ENCODE measurements around the gene FAIM. TPM values are rescaled to one million over a fixed set of nuclear protein-coding genes. Genes with fewer than 3 reads are reported as not detected.

Gene FAIM
- total RNA-seq, 1 experiment from 2014 or later, result 11.0 TPM

DNA sequence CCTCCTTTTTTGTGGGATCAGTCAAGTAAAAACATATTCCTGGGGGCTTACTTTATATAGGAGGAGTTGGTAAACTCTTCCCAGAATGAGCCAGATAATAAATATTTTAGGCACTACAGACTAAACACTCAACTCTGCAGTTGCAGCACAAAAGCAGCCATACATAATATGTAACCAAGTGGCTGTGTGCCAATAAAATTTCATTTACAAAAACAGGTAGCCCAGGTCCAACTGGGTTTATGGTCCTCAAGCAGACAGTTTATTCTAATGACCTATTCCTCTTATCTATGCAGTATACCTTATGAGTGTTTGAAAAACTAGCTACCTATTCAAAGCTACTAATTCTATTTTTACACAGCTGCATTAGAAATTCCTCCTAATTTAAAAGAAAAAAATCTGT is 61.8 kb downstream of the FAIM start:
- Histone ChIP-seq H3K56ac (ENCODE audit: insufficient read length, low read depth, low read length) (no peak overlapping the region), H3T11ph (ENCODE audit: low read length) (no peak overlapping the region), H2AK5ac (ENCODE audit: insufficient read length, low read length) (no peak overlapping the region), H3K4me1 (ENCODE audit: insufficient read depth, low read length) (0 out of 2 replicates have a peak, but pooled peaks cover 3% of the 10 kb centered on the region), H2BK120ac (ENCODE audit: low read depth, low read length, poor library complexity, severe bottlenecking) (no peak overlapping the region), H3K4ac (ENCODE audit: low read depth, low read length) (no peak overlapping the region), H3K79me2 (ENCODE audit: insufficient read depth, low read length) (no peaks in the 10 kb centered on the region; the same call in 1 of the 2 replicates), H3K27me3 (ENCODE audit: insufficient read depth, low read length) (no peaks in the 10 kb centered on the region), H3K23me2 (ENCODE audit: insufficient read length, low read depth, low read length, poor library complexity, severe bottlenecking) (no peaks in the 10 kb centered on the region), H3K18ac (ENCODE audit: insufficient read length, low read depth, low read length) (no peak overlapping the region), H2BK12ac (ENCODE audit: insufficient read length, low read depth, low read length) (no peak overlapping the region), H4K8ac (replicated peaks; ENCODE audit: insufficient read length, low read depth, low read length) (no peak overlapping the region), H2BK5ac (ENCODE audit: insufficient read length, low read length) (no peak overlapping the region), H2BK15ac (ENCODE audit: low read depth, low read length) (no peak overlapping the region), H4K91ac (ENCODE audit: insufficient read length, low read depth, low read length) (no peak overlapping the region), H3K27ac (ENCODE audit: insufficient read length, low read depth, low read length) (no peak overlapping the region), H3K4me2 (ENCODE audit: insufficient read depth, insufficient read length, low read length) (no peak overlapping the region), H4K20me1 (ENCODE audit: control insufficient read depth, insufficient read depth, insufficient read length) (no peaks in the 10 kb centered on the region), H3K9ac (ENCODE audit: extremely low read depth, insufficient read length, low read length) (no peak overlapping the region), H2BK20ac (ENCODE audit: low read depth, low read length, poor library complexity, severe bottlenecking) (no peak overlapping the region), H4K5ac (ENCODE audit: insufficient read length, low read depth, low read length) (no peak overlapping the region), H3K9me3 (ENCODE audit: control insufficient read depth, low read depth, low read length) (no peaks in the 10 kb centered on the region), H2AFZ (ENCODE audit: low read length) (no peak overlapping the region), H3K14ac (ENCODE audit: insufficient read depth, low read length) (no peak overlapping the region), H3K79me1 (ENCODE audit: insufficient read depth, low read depth, low read length, poor library complexity, severe bottlenecking) (peaks cover 2% of the 10 kb centered on the region), H3K23ac (ENCODE audit: insufficient read length, low read depth, low read length) (no peak overlapping the region)
- Mint-ChIP-seq H3K27ac (no peak overlapping the region), H3K36me3 (ENCODE audit: insufficient read depth in 1 of 3, low read depth in 3 of 3) (peaks cover 15 to 31% (median 27%) of the 10 kb centered on the region in 3 experiments), H3K9me3 (peaks cover 5 to 7% of the 10 kb centered on the region in 2 experiments; a peak in 3 of 5 replicates), H3K27me3 (ENCODE audit: low read depth) (no peaks in the 10 kb centered on the region), H3K4me1 (peaks cover 12 to 14% of the 10 kb centered on the region in 2 experiments), H3K4me3 (no peak overlapping the region)
- no peak for DNase-seq
- TF ChIP-seq, protein P1, sequence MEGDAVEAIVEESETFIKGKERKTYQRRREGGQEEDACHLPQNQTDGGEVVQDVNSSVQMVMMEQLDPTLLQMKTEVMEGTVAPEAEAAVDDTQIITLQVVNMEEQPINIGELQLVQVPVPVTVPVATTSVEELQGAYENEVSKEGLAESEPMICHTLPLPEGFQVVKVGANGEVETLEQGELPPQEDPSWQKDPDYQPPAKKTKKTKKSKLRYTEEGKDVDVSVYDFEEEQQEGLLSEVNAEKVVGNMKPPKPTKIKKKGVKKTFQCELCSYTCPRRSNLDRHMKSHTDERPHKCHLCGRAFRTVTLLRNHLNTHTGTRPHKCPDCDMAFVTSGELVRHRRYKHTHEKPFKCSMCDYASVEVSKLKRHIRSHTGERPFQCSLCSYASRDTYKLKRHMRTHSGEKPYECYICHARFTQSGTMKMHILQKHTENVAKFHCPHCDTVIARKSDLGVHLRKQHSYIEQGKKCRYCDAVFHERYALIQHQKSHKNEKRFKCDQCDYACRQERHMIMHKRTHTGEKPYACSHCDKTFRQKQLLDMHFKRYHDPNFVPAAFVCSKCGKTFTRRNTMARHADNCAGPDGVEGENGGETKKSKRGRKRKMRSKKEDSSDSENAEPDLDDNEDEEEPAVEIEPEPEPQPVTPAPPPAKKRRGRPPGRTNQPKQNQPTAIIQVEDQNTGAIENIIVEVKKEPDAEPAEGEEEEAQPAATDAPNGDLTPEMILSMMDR (conservative IDR thresholded peaks at IDR 0.05), result no peak

Data from H9 (cell line).